Measurements from ENCODE around the gene ZNF474.

Gene ZNF474

GRCh38 chr5:122184676-122185255 lies 55.4 kb downstream of the ZNF474 start:
- no peak for TF ChIP-seq CTCF (conservative IDR thresholded peaks at IDR 0.05; ENCODE audit: low read depth, low read length)
- H3K4me3 ChIP-seq (ENCODE audit: low read depth, low read length) = no peak overlapping the region
- no peak for DNase-seq (ENCODE audit: low read depth)

- H3K4me3 ChIP-seq (ENCODE audit: low read depth, low read length) = no peak overlapping the region
- TF ChIP-seq CTCF (conservative IDR thresholded peaks at IDR 0.05; ENCODE audit: low read depth, low read length) = no peak
- no peak for DNase-seq (ENCODE audit: low read depth)
These were observed 58.1 kb downstream of the ZNF474 start for GRCh38 chr5:122187426-122187825.

GRCh38 chr5:122190156-122190555 lies 60.8 kb downstream of the ZNF474 start:
- DNase-seq (ENCODE audit: low read depth) = no peak
- no peak for TF ChIP-seq CTCF (conservative IDR thresholded peaks at IDR 0.05; ENCODE audit: low read depth, low read length)
- no peak overlapping the region for H3K4me3 ChIP-seq (ENCODE audit: low read depth, low read length)

GRCh38 chr5:122192497-122193496 lies 63.5 kb downstream of the ZNF474 start:
- TF ChIP-seq CTCF (conservative IDR thresholded peaks at IDR 0.05; ENCODE audit: low read depth, low read length) = peak; percentile 73
- no peak overlapping the region for H3K4me3 ChIP-seq (ENCODE audit: low read depth, low read length)
- DNase-seq (ENCODE audit: low read depth) = peak; percentile 87

GRCh38 chr5:122195802-122196394 lies 66.6 kb downstream of the ZNF474 start:
- DNase-seq (ENCODE audit: low read depth) = peak; percentile 80
- H3K4me3 ChIP-seq (ENCODE audit: low read depth, low read length) = no peak overlapping the region
- TF ChIP-seq CTCF (conservative IDR thresholded peaks at IDR 0.05; ENCODE audit: low read depth, low read length) = peak; percentile 81

- no peak for DNase-seq (ENCODE audit: low read depth)
- no peak overlapping the region for H3K4me3 ChIP-seq (ENCODE audit: low read depth, low read length)
- TF ChIP-seq CTCF (conservative IDR thresholded peaks at IDR 0.05; ENCODE audit: low read depth, low read length) = no peak
These were observed 69.8 kb downstream of the ZNF474 start for GRCh38 chr5:122199146-122199545.
